Left ventricle myocardium inferior (tissue), 1 donor: ENCODE measurements around the gene CYREN. TPM values are rescaled to one million over a fixed set of nuclear protein-coding genes. Genes with fewer than 3 reads are reported as not detected.
"Not testable (repeated sequence)": the region's sequence is repeated elsewhere in the genome, so short reads cannot be mapped to it uniquely, and the experiment has no call there.

Experiments used
- DNase-seq: peaks from one replicate; pipeline ENCODE4 v3.0.0-alpha.2; 2020
- H3K27ac ChIP-seq: fragments of 200-600 bp; replicated peaks from 2 replicates; pipeline ENCODE4 v1.8.0; 2021
- H3K27me3 ChIP-seq: fragments of 200-600 bp; 2 replicates; pipeline ENCODE4 v1.8.0; 2021; ENCODE audit warnings: low read depth
- H3K36me3 ChIP-seq: fragments of 200-600 bp; 2 replicates; pipeline ENCODE4 v1.8.0; 2021
- H3K4me1 ChIP-seq: fragments of 200-600 bp; 2 replicates; pipeline ENCODE4 v1.8.0; 2021
- H3K4me3 ChIP-seq: fragments of 200-600 bp; 2 replicates; pipeline ENCODE4 v1.8.0; 2021; ENCODE audit warnings: mild to moderate bottlenecking, moderate library complexity
- H3K9me3 ChIP-seq: fragments of 200-600 bp; replicated peaks from 2 replicates; pipeline ENCODE4 v1.8.0; 2021
- intact Hi-C: fragments of 100-400 bp; cut with micrococcal nuclease; formaldehyde crosslinking; loops from one replicate; pipeline ENCODE4 v1.11.0; 2022
- total RNA-seq: library from RNA; stranded (reverse); fragmentation: NEBNext Ultra II Directional; extraction: Animal tissue kit (Norgen Biotek cat#: 25700); gene quantifications from one replicate; pipeline ENCODE4 v1.2.1, GENCODE V29; 2021
- TF ChIP-seq, protein P1 (sequence below): fragments of 200-600 bp; IDR thresholded peaks from 2 replicates; pipeline ENCODE4 v1.8.0; 2021; ENCODE audit warnings: antibody characterized with exemption, mild to moderate bottlenecking, borderline replicate concordance
- donor health status: DM: no; HTN: yes; CAD: no; lungs with severe emphysema.

CYREN gene
- total RNA-seq, 1 donor from 2014 or later: 29.8 TPM

- H3K4me3 ChIP-seq: peak overlapping the region; percentile 74
- H3K27me3 ChIP-seq: no peaks in the 10 kb centered on the region
- H3K36me3 ChIP-seq: peaks cover 11% of the 10 kb centered on the region
- no peaks in the 10 kb centered on the region for H3K9me3 ChIP-seq
- H3K4me1 ChIP-seq: peaks cover 87% of the 10 kb centered on the region
- no peak for DNase-seq
- TF ChIP-seq, protein P1, sequence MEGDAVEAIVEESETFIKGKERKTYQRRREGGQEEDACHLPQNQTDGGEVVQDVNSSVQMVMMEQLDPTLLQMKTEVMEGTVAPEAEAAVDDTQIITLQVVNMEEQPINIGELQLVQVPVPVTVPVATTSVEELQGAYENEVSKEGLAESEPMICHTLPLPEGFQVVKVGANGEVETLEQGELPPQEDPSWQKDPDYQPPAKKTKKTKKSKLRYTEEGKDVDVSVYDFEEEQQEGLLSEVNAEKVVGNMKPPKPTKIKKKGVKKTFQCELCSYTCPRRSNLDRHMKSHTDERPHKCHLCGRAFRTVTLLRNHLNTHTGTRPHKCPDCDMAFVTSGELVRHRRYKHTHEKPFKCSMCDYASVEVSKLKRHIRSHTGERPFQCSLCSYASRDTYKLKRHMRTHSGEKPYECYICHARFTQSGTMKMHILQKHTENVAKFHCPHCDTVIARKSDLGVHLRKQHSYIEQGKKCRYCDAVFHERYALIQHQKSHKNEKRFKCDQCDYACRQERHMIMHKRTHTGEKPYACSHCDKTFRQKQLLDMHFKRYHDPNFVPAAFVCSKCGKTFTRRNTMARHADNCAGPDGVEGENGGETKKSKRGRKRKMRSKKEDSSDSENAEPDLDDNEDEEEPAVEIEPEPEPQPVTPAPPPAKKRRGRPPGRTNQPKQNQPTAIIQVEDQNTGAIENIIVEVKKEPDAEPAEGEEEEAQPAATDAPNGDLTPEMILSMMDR: no peak
- intact Hi-C loops: loop anchor here (10.0 kb wide), 1 partner anchor 163 kb away; the partner anchor contains the start of gene AGBL3
- H3K27ac ChIP-seq: peak overlapping the region; percentile 98
Measured at GRCh38 chr7:135147341-135147898, 23.1 kb downstream of the CYREN start.

- TF ChIP-seq, protein P1: no peak
- Histone ChIP-seq H3K4me3 (no peak overlapping the region), H3K27ac (peak overlapping the region; percentile 98), H3K9me3 (no peaks in the 10 kb centered on the region), H3K36me3 (no peaks in the 10 kb centered on the region), H3K4me1 (peaks cover 54% of the 10 kb centered on the region), H3K27me3 (no peaks in the 10 kb centered on the region)
- intact Hi-C loops: loop anchor here (10.0 kb wide), 1 partner anchor 159 kb away; the partner anchor contains the start of gene AGBL3
- no peak for DNase-seq
Measured at GRCh38 chr7:135143885-135144668, 26.4 kb downstream of the CYREN start.

- H3K9me3 ChIP-seq: peaks cover 9% of the 10 kb centered on the region
Measured at GRCh38 chr7:135129579-135129978, 40.9 kb downstream of the CYREN start.

GRCh38 chr7:135128931-135129330 lies 41.6 kb downstream of the CYREN start:
- TF ChIP-seq, protein P1: no peak

More at GRCh38 chr7:135129579-135129978, 40.9 kb downstream of the CYREN start:
- H3K27me3 ChIP-seq: no peaks in the 10 kb centered on the region
- intact Hi-C loops: no loop called here
- no peaks in the 10 kb centered on the region for H3K36me3 ChIP-seq
- no peak overlapping the region for H3K27ac ChIP-seq
- TF ChIP-seq, protein P1: no peak
- H3K4me1 ChIP-seq: no peaks in the 10 kb centered on the region
- DNase-seq: no peak
- H3K4me3 ChIP-seq: no peak overlapping the region

DNA sequence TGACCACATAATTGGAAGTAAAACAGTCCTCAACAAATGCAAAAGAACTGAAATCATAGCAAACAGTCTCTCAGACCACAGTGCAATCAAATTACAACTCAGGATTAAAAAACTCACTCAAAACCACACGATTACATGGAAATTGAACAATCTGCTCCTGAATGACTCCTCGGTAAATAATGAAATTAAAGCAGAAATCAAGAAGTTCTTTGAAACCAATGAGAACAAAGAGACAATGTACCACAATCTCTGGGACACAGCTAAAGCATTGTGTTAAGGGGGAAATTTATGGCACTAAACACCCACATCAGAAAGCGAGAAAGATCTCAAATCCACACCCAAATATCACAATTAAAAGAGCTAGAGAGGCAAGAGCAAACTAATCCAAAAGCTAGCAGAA lies 45.9 kb downstream of the CYREN start:
- H3K27me3 ChIP-seq, DNase-seq, H3K4me1 ChIP-seq, H3K27ac ChIP-seq, H3K4me3 ChIP-seq, intact Hi-C loops: not testable (repeated sequence)
- Histone ChIP-seq H3K9me3 (peaks cover 11% of the 10 kb centered on the region), H3K36me3 (peaks cover 13% of the 10 kb centered on the region)

More at GRCh38 chr7:135128931-135129330, 41.6 kb downstream of the CYREN start:
- Histone ChIP-seq H3K4me3 (no peak overlapping the region), H3K9me3 (peaks cover 9% of the 10 kb centered on the region), H3K36me3 (no peaks in the 10 kb centered on the region), H3K27me3 (no peaks in the 10 kb centered on the region), H3K27ac (no peak overlapping the region), H3K4me1 (no peaks in the 10 kb centered on the region)
- no peak for DNase-seq
- intact Hi-C loops: no loop called here

GRCh38 chr7:135121868-135122267 lies 48.6 kb downstream of the CYREN start:
- Histone ChIP-seq H3K27me3 (no peaks in the 10 kb centered on the region), H3K4me1 (no peaks in the 10 kb centered on the region), H3K27ac (no peak overlapping the region), H3K4me3 (no peak overlapping the region), H3K36me3 (peaks cover 13% of the 10 kb centered on the region), H3K9me3 (peaks cover 14% of the 10 kb centered on the region)
- no peak for DNase-seq
- TF ChIP-seq, protein P1: no peak
- intact Hi-C loops: no loop called here
